Prostate gland (tissue), 2 donors: ENCODE results near the gene FRMD6. TPM values are rescaled to one million over a fixed set of nuclear protein-coding genes. Genes with fewer than 3 reads are reported as not detected.

ENCODE experiments used
- DNase-seq: peaks from one replicate; pipeline ENCODE4 v3.0.0-alpha.2; 2019; ENCODE audit warnings: low spot score
- H3K27ac ChIP-seq, 2 donors: fragments of 200-600 bp; sonication (generic); 2 replicates each; pipeline ENCODE4 v1.5.1; 2017 to 2019
- H3K27me3 ChIP-seq: fragments of 200-600 bp; sonication (generic); replicated peaks from 2 replicates; pipeline ENCODE4 v1.5.1; 2019; ENCODE audit not compliant: insufficient read depth
- H3K36me3 ChIP-seq, 2 donors: fragments of 200-600 bp; sonication (generic); 1 replicate in 1 of 2; 2 replicates in 1 of 2; pipeline versions ENCODE4 v1.5.1 to v1.8.1; 2017 to 2019
- H3K4me1 ChIP-seq: fragments of 200-600 bp; sonication (generic); replicated peaks from 2 replicates; pipeline ENCODE4 v1.5.1; 2019
- H3K4me3 ChIP-seq, 2 donors: fragments of 200-600 bp; sonication (generic); 2 replicates each; pipeline ENCODE4 v1.5.1; 2017 to 2019
- H3K9me3 ChIP-seq: fragments of 200-600 bp; sonication (generic); 2 replicates; pipeline ENCODE4 v1.5.1; 2017
- CTCF ChIP-seq, 4 experiments: fragments of 200-600 bp in 2 of 4; fragments of 450-650 bp in 2 of 4; sonication (generic) in 2 of 4; IDR thresholded peaks; 1 replicate in 3 of 4; 2 replicates in 1 of 4; pipeline ENCODE4 v1.5.1; 2016 to 2019; ENCODE audit warnings: antibody characterized with exemption in 4 of 4, mild to moderate bottlenecking in 2 of 4, moderate library complexity in 2 of 4
- POLR2A ChIP-seq: fragments of 450-650 bp; IDR thresholded peaks from one replicate; pipeline ENCODE4 v1.6.1; 2016; ENCODE audit warnings: antibody characterized with exemption, mild to moderate bottlenecking
- POLR2AphosphoS5 ChIP-seq: sonication (generic); formaldehyde crosslinking; IDR thresholded peaks from one replicate; pipeline ENCODE4 v1.6.1; 2017; ENCODE audit warnings: antibody characterized with exemption
- WGBS: methylation state at CpG from one replicate; pipeline ENCODE4 v1.1.5; 2018; 5-methylcytosine and 5-hydroxymethylcytosine counted together
- intact Hi-C: fragments of 100-400 bp; cut with DNase I; formaldehyde crosslinking; loops from one replicate; pipeline ENCODE4 v1.14.2; 2022
- total RNA-seq, 2 donors: library from RNA; depleted of rRNA; stranded (reverse); fragments of >200 nt; gene quantifications; one replicate each; pipeline ENCODE4 v1.1.0, GENCODE V29; 2016

Gene FRMD6
- total RNA-seq, 2 donors from 2014 or later: 59.1 to 84.0 TPM

DNA sequence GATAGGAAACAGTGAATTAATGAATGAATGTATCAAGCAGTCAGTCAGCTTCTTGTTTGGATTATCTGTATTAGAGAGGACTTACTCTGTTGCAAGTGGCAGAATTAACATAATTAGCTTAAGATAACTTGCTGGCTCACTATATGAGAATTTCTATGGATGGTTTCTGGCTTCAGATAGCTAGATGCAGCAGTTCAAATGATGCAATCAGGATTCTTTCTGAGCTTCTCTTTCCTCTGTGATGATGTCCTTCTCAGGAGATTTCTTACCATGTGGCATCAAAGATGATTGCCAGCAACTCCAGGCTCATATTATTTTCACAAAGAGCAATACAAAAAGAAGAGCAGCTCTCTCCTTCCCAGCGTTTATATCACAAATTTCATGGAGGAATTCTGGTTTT is 30.7 kb downstream of the FRMD6 start:
- Histone ChIP-seq H3K36me3 (no peaks in the 10 kb centered on the region), H3K9me3 (no peaks in the 10 kb centered on the region), H3K4me1 (no peaks in the 10 kb centered on the region), H3K27me3 (no peaks in the 10 kb centered on the region), H3K27ac (no peak overlapping the region), H3K4me3 (no peak overlapping the region)
- intact Hi-C loops: no loop called here
- TF ChIP-seq CTCF (IDR thresholded peaks at IDR 0.05) (no peak), POLR2A (no peak), POLR2AphosphoS5 (no peak)
- WGBS: 74% methylated on average over 1 of the region's 1 CpG
- DNase-seq: no peak

- H3K36me3 ChIP-seq: no peaks in the 10 kb centered on the region
- H3K27ac ChIP-seq: no peak overlapping the region
- no peaks in the 10 kb centered on the region for H3K27me3 ChIP-seq
- intact Hi-C loops: no loop called here
- no peak overlapping the region for H3K4me3 ChIP-seq
- no peak for TF ChIP-seq POLR2A
- TF ChIP-seq POLR2AphosphoS5: no peak
- TF ChIP-seq CTCF (IDR thresholded peaks at IDR 0.05): no peak
- no peaks in the 10 kb centered on the region for H3K9me3 ChIP-seq
- no peaks in the 10 kb centered on the region for H3K4me1 ChIP-seq
- no peak for DNase-seq
Measured at GRCh38 chr14:51684760-51685159, 33.0 kb downstream of the FRMD6 start.

GRCh38 chr14:51691176-51691575 is 39.5 kb downstream of the FRMD6 start:
- Histone ChIP-seq H3K9me3 (no peaks in the 10 kb centered on the region), H3K27me3 (no peaks in the 10 kb centered on the region), H3K4me1 (no peaks in the 10 kb centered on the region), H3K36me3 (no peaks in the 10 kb centered on the region), H3K27ac (no peak overlapping the region), H3K4me3 (no peak overlapping the region)
- TF ChIP-seq POLR2AphosphoS5: no peak
- TF ChIP-seq POLR2A: no peak
- no peak for TF ChIP-seq CTCF (IDR thresholded peaks at IDR 0.05)
- 97% methylated on average over 1 of the region's 1 CpG for WGBS
- intact Hi-C loops: no loop called here
- DNase-seq: no peak

DNA sequence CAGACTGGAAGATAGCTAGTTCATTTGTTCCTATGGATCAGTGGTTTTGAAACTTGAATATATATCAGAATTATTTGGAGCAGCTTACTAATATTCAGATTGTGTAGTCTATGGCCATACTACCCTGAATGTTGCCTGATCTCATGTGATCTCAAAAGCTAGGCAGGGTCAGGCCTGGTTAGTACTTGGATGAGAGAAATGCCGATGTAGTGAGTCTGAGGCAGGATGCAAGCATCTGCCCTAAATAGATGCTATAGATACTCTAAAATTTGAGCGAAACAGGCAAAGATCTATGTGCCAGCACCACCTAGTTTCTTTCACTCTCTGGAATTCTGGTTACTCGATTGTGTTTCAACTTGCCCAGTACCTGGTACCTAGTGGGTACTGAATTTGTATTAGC is 40.9 kb downstream of the FRMD6 start:
- H3K4me1 ChIP-seq: no peaks in the 10 kb centered on the region
- no peaks in the 10 kb centered on the region for H3K36me3 ChIP-seq
- H3K9me3 ChIP-seq: no peaks in the 10 kb centered on the region
- intact Hi-C loops: no loop called here
- H3K27ac ChIP-seq: no peak overlapping the region
- H3K27me3 ChIP-seq: no peaks in the 10 kb centered on the region
- 70% methylated on average over 3 of the region's 3 CpGs for WGBS
- TF ChIP-seq POLR2AphosphoS5: no peak
- no peak for TF ChIP-seq POLR2A
- TF ChIP-seq CTCF (IDR thresholded peaks at IDR 0.05): no peak
- DNase-seq: no peak
- no peak overlapping the region for H3K4me3 ChIP-seq

GRCh38 chr14:51697848-51698247 is 46.1 kb downstream of the FRMD6 start:
- H3K4me3 ChIP-seq: no peak overlapping the region
- H3K4me1 ChIP-seq: no peaks in the 10 kb centered on the region
- 45% methylated on average over 3 of the region's 3 CpGs for WGBS

More at GRCh38 chr14:51697848-51698247, 46.1 kb downstream of the FRMD6 start:
- intact Hi-C loops: loop anchor here (5.0 kb wide), 1 partner anchor 46 kb away; the partner anchor contains the start of gene FRMD6
- Histone ChIP-seq H3K27me3 (no peaks in the 10 kb centered on the region), H3K9me3 (no peaks in the 10 kb centered on the region), H3K36me3 (no peaks in the 10 kb centered on the region), H3K27ac (peak overlapping the region in 1 of 2 donors; percentile 15)
- TF ChIP-seq POLR2AphosphoS5 (peak; percentile 32), POLR2A (no peak), CTCF (IDR thresholded peaks at IDR 0.05) (no peak)
- no peak for DNase-seq
